Measurements from ENCODE around the gene LPP.

Gene LPP

DNA sequence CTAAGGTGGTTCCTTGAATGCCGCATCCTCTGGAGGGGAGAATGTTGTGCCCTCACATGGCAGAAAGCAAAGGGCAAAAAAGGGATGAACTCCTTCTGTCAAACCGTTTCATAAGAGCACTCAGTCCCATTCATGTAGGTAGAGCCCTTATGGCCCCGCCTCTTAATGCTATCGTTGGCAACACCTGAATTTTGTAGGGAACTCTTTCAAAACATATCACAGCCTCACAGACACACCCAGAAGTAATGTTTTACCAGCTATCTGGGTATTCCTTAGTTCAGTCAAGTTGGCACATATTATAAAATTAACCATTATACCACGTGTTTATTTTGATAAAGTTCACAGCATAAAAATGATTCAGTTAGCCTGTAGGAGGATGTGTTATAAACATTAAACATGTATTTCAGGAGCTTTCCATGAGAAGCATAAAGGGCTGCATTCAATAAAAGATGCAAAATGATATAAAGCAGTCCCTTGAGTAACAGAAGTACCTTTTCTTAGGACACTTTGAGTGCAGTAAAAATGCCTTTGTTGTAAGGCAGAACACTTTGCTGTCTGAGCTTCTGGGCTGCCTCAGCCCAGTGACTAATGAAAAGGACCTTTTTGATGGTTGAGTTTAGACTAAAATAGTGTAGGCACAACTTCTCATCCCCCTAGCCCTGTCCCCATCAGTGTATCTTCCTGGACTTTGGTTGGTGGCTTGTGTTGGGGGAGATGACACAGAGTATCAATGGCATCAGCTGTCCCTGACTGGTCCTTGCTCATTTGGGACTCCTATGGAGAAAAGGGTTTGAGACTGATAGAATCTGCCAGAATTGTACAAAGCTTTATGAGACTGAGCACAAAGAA, 754.3 kb downstream of the LPP start:
- Mint-ChIP-seq H3K4me3 (no peak overlapping the region), H3K9me3 (no peaks in the 10 kb centered on the region), H3K4me1 (ENCODE audit: low read depth in 2 of 2) (no peaks in the 10 kb centered on the region), H3K36me3 (ENCODE audit: insufficient read depth) (no peaks in the 10 kb centered on the region), H3K27ac (peak overlapping the region in 1 of 2 donors; percentile 58), H3K27me3 (no peaks in the 10 kb centered on the region)
- ATAC-seq (replicated peaks) (no peak), DNase-seq (no peak)

DNA sequence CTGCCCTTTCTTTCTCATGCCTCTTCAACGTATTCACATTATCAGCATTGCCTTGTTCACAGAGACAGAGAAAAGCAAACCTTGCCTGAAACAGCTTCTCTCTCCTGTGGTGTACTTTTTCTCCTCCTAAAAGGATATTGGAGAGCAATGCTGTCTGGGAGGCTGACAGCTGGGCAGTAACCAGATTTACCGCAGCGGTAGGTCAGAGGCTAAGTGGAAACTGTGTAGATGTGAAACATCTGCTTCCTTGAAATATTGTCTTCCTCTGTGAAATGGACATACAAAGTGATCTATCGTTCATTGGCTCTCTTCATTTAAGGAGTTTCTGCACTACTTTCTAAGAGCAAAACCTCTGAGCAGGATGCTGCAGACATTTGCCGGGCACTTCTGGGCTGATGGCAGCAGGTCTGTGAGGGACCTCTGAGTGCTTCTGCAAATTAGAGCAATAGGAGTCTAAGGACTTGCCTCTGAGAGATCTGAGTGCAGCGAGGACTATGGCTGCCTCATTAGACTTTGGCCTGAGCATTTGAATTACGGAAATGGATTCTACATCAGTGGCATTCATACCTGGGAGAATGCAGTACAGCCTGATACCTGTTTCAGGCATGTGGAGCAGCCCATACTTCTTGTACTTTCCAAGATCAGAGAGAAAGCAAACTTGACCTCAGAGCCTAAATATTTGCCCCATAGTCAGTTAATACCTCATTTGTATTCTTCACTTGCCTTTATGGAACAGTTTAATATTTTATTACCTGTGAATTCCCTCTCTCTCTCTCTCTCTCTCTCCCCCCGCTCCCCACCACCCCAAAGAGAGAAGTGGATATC, 757.3 kb downstream of the LPP start:
- ATAC-seq (replicated peaks), result no peak
- Mint-ChIP-seq H3K4me1 (ENCODE audit: low read depth in 2 of 2) (peaks cover 13 to 19% of the 10 kb centered on the region in 2 donors), H3K4me3 (no peak overlapping the region), H3K9me3 (no peaks in the 10 kb centered on the region), H3K36me3 (ENCODE audit: insufficient read depth) (no peaks in the 10 kb centered on the region), H3K27me3 (no peaks in the 10 kb centered on the region), H3K27ac (peak overlapping the region in 1 of 2 donors; percentile 47)
- no peak for DNase-seq

DNA sequence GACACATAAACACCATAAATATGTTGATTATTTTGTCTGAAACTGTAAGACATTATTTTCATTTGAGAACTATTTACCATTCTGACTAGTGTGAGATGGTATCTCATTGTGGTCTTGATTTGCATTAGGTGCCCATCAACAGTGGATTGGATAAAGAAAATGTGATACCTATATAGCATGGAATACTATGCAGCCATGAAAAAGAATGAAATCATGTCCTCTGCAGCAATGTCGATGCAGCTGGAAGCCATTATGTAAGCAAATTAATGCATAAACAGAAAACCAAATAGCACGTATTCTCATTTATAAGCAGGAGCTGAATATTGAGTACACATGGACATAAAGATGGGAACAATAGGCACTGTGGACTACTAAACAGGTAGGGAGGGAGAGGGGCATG, 759.1 kb downstream of the LPP start:
- Mint-ChIP-seq H3K27ac (no peak overlapping the region), H3K36me3 (ENCODE audit: insufficient read depth) (no peaks in the 10 kb centered on the region), H3K9me3 (no peaks in the 10 kb centered on the region), H3K4me3 (no peak overlapping the region), H3K27me3 (no peaks in the 10 kb centered on the region), H3K4me1 (ENCODE audit: low read depth in 2 of 2) (peaks cover 30 to 38% of the 10 kb centered on the region in 2 donors)
- no peak for ATAC-seq (replicated peaks)
- DNase-seq, result no peak

DNA sequence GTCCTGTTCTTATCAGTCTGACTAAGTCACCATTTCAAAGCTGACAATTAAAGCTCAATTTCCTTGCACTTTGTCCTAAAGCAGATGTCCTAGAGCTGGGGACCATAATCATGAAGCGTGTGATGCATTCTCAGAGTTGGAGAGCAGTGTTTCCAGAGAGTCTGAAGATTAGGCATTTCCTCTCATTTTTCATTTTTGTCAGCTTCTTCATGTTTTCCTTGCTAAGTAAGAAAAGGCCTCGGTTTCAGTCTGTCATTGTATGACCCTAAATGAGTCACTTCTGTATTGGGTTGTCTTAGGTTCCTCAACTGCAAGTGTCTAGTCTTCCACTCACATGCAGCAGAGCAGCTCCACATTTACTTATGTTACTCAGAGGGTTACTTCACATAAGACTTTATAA, 760.6 kb downstream of the LPP start:
- Mint-ChIP-seq H3K9me3 (no peaks in the 10 kb centered on the region), H3K4me1 (ENCODE audit: low read depth in 2 of 2) (peaks cover 31 to 39% of the 10 kb centered on the region in 2 donors), H3K27me3 (no peaks in the 10 kb centered on the region), H3K36me3 (ENCODE audit: insufficient read depth) (no peaks in the 10 kb centered on the region), H3K4me3 (no peak overlapping the region), H3K27ac (peak overlapping the region in 1 of 2 donors; percentile 81)
- ATAC-seq (replicated peaks) (no peak), DNase-seq (no peak)

DNA sequence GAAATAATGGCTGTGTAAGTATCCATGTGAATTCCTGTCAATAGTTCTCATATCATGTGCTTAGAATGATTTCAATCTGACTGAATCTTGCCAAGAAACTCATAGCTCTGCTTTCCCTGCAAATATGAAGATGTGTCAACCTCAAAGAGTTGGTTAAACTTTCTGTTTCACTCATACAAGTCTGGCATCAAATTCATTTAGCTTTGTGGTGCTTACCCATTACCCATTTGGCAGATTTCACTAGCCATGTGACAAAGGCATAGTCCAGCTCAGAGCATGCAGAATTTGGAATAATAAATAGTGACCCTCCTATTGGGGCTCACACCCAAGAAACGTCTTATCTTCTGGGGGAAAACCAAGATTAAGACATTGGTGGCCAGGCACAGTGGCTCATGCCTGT, 761.2 kb downstream of the LPP start:
- Mint-ChIP-seq H3K27me3 (no peaks in the 10 kb centered on the region), H3K4me1 (ENCODE audit: low read depth in 2 of 2) (peaks cover 31 to 39% of the 10 kb centered on the region in 2 donors), H3K27ac (peak overlapping the region in 1 of 2 donors; percentile 81), H3K9me3 (no peaks in the 10 kb centered on the region), H3K4me3 (no peak overlapping the region), H3K36me3 (ENCODE audit: insufficient read depth) (no peaks in the 10 kb centered on the region)
- peak; percentile 29 for ATAC-seq (replicated peaks)
- DNase-seq, result no peak

DNA sequence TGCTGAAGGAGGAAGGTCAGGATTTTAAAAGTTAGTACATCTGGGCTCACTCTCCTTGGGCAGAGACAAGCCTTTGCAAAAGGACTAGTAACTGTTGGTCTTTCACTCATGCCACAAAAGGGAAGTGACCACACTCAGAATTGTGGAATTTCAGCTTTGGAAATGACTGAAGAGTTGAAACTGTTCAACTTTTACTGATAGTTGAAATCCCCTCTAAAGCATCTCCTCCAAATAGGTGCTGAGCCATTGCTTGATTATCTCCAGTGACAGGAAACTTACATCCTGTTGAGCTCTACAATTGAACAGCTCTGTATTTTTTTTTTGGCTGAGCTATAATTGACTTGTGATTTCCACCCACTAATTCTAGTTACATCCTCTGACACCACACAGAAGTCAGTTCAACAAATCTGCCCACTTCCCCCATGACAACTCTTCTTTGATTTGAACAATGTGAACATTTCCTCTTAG, 763.0 kb downstream of the LPP start:
- H3K9me3 Mint-ChIP-seq, result no peaks in the 10 kb centered on the region
- peak overlapping the region; percentile 19 to 50 for H3K4me3 Mint-ChIP-seq
- peak in 1 of 3 experiments; percentile 3 for DNase-seq

DNA sequence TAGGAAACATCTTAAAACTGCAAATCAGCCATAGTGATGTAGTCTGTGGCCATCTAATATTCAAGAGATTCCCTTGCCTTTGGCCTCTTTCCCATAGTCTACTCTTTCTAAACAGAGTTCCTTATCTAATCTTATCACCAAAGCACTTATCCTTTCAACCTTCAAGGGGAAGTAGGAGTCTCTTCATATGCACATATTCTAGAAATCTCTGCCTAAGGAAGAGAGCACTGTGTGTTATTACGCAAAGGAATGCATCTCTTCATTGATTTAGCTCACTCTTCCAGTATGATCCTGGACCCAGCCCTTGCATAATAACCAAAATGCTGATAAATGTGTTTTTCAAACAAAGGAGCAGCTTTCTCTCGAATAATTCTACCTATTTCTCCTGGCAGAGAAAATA, 764.1 kb downstream of the LPP start:
- no peaks in the 10 kb centered on the region for H3K27me3 Mint-ChIP-seq
- H3K36me3 Mint-ChIP-seq (ENCODE audit: insufficient read depth), result peaks cover 3% of the 10 kb centered on the region
- no peaks in the 10 kb centered on the region for H3K9me3 Mint-ChIP-seq
- H3K4me3 Mint-ChIP-seq, result peak overlapping the region; percentile 13 to 19
- peaks cover 31 to 39% of the 10 kb centered on the region in 2 donors for H3K4me1 Mint-ChIP-seq (ENCODE audit: low read depth in 2 of 2)
- DNase-seq (no peak), ATAC-seq (replicated peaks) (no peak)
- H3K27ac Mint-ChIP-seq, result peak overlapping the region; percentile 18 to 52

More for the DNA sequence above, 763.0 kb downstream of the LPP start:
- no peaks in the 10 kb centered on the region for H3K27me3 Mint-ChIP-seq
- H3K36me3 Mint-ChIP-seq (ENCODE audit: insufficient read depth), result no peaks in the 10 kb centered on the region
- ATAC-seq (replicated peaks), result peak; percentile 87
- peaks cover 31 to 39% of the 10 kb centered on the region in 2 donors for H3K4me1 Mint-ChIP-seq (ENCODE audit: low read depth in 2 of 2)
- peak overlapping the region; percentile 18 to 52 for H3K27ac Mint-ChIP-seq

DNA sequence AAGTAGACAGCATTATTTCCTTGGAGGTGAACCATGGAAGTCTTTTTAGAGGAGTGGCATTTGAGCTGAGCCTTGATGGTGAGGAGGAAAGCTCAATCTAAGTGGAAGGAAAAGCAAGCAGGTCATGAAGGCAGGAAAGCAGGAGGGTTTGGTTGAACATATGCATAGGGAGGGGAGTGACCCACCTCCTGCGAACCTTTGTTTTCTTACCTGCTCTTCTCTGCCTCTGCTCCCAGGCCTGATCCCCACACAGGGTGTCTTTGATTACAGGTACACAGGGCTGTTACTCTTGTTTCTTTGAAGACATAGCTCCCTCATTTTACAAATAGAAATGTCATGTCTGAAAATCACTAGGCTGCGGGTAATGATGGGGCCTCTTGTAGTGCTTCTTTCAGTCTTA, 769.7 kb downstream of the LPP start:
- no peaks in the 10 kb centered on the region for H3K9me3 Mint-ChIP-seq
- no peak for DNase-seq
- H3K27ac Mint-ChIP-seq, result no peak overlapping the region
- H3K27me3 Mint-ChIP-seq, result peaks cover 0 to 7% of the 10 kb centered on the region in 2 donors
- ATAC-seq (replicated peaks), result no peak
- H3K4me3 Mint-ChIP-seq, result no peak overlapping the region
- H3K4me1 Mint-ChIP-seq (ENCODE audit: low read depth in 2 of 2), result no peaks in the 10 kb centered on the region
- H3K36me3 Mint-ChIP-seq (ENCODE audit: insufficient read depth), result peaks cover 3% of the 10 kb centered on the region

DNA sequence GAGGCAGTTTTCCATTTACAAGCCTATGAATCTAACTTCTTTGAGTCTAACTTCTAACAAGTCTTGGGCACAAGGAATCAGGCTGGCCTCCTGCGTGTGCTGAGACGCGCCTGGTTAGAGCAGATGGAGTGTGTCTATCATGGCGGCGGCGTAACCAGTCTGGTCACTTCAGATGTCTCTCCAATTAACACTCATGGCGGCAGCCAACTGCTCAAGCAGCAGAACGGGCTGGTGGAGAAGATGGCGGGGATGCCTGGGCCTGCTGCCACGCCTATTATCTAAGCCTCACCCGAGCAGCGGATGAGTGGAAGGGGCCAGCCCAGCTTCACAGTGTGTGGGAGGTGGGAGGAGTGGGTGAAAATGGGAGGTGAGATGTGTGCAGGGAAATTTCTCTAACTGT, 771.4 kb downstream of the LPP start:
- peaks cover 3% of the 10 kb centered on the region for H3K36me3 Mint-ChIP-seq (ENCODE audit: insufficient read depth)
- no peak overlapping the region for H3K27ac Mint-ChIP-seq
- peaks cover 0 to 7% of the 10 kb centered on the region in 2 donors for H3K27me3 Mint-ChIP-seq
- H3K9me3 Mint-ChIP-seq, result no peaks in the 10 kb centered on the region
- ATAC-seq (replicated peaks), result no peak
- DNase-seq, result no peak
- H3K4me3 Mint-ChIP-seq, result no peak overlapping the region
- no peaks in the 10 kb centered on the region for H3K4me1 Mint-ChIP-seq (ENCODE audit: low read depth in 2 of 2)

DNA sequence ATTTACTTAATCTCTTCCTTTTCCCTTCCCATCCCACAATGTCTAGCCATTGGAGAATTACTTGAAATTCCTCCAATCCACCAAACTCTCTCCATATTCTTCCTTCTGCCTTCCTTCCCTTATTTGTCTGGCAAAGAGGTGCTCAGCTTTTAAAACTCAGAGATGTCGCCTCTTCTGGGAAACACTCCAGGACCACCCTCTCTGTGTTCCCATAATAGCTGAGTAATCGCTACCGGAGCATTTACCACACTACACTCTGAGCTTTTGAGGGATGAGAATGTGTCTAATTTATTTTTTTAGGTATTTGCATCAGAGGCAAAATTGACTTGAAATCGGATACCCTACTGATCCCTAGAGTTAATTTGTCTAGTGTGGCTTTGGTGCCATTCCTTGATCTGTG, 772.2 kb downstream of the LPP start:
- Mint-ChIP-seq H3K27me3 (peaks cover 0 to 7% of the 10 kb centered on the region in 2 donors), H3K4me1 (ENCODE audit: low read depth in 2 of 2) (no peaks in the 10 kb centered on the region), H3K9me3 (no peaks in the 10 kb centered on the region), H3K4me3 (no peak overlapping the region), H3K27ac (no peak overlapping the region), H3K36me3 (ENCODE audit: insufficient read depth) (peaks cover 3% of the 10 kb centered on the region)
- DNase-seq (no peak), ATAC-seq (replicated peaks) (no peak)

DNA sequence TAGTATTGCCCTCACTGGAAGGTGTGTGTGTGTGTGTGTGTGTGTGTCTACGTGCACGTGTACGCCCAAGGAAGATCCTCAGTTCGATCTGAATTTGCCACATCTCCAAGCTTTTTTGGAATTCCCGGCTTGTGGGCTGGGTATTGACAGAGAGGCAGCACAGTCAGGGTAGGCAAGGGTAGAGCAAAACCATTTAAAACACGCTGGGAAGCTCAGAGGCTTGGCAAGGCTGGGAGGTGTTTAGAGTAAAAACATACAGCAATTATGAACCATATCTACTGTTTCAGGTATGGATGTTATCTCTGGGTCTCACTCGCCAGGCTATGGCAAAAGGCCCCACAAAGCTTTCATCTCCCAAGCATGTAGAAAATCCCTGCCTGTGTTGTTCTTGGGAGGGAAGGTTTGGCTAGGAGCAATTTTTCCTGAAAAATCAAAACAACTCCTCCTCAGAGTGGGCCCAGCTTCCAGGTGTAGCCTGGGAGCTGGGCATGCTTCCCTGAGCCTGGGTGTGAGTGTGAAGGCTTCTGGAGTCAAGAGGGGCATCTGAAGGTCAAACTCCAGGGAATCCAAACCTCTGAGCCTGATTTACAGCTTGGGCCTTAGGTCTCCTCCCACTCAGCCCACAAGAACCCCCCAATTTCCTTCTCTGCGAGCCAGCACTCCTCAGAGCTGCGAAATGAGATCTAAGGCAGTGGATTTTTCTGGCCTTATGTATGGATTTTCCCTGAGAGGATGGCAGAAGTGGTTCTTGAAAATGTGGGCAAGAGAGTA, 773.0 kb downstream of the LPP start:
- Mint-ChIP-seq H3K27ac (no peak overlapping the region), H3K4me3 (no peak overlapping the region), H3K9me3 (no peaks in the 10 kb centered on the region), H3K4me1 (ENCODE audit: low read depth in 2 of 2) (no peaks in the 10 kb centered on the region), H3K27me3 (peaks cover 0 to 7% of the 10 kb centered on the region in 2 donors), H3K36me3 (ENCODE audit: insufficient read depth) (peaks cover 3% of the 10 kb centered on the region)
- ATAC-seq (replicated peaks) (no peak), DNase-seq (no peak)

DNA sequence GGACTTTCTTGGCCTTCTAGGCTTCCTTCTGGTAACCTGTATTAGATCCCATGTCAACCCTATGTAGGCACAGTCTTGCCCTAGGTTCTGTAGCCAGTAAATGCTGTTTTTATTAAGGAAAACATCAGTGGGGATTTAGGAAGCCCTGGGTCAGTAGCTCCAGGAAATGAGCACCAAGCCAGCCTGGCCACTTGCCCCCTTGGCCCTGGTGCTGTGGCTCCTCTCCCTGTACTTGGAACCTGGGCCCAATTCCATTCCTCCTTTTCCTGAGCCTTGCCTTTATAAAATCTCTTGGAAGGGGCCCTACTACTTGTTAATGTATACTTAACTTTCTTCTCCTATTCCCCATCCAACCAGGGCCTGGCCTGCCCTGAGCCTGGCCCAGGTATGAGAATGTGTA, 774.0 kb downstream of the LPP start:
- Mint-ChIP-seq H3K4me3 (no peak overlapping the region), H3K4me1 (ENCODE audit: low read depth in 2 of 2) (no peaks in the 10 kb centered on the region), H3K36me3 (ENCODE audit: insufficient read depth) (peaks cover 1% of the 10 kb centered on the region), H3K27ac (peak overlapping the region in 1 of 2 donors; percentile 15), H3K27me3 (peaks cover 0 to 7% of the 10 kb centered on the region in 2 donors), H3K9me3 (no peaks in the 10 kb centered on the region)
- ATAC-seq (replicated peaks) (no peak), DNase-seq (no peak)

DNA sequence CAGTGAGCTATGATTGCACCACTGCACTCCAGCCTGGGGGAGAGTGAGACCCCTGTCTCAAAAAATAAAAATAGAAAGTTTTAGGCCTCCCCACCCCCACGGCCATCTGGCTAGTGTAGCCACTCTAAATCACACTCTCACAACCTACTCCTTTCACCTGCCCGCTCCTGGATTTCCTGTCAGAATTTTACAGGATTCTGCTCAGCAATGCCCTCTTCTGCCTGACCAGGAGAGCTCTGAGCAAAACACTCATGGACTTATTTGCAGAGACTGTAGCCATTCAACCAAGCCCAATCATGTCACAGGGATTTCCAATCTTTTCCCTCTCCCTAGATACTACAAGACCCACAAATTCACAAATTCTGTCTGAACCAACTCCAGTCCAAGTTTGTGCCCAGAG, 775.2 kb downstream of the LPP start:
- H3K9me3 Mint-ChIP-seq, result no peaks in the 10 kb centered on the region
- no peak overlapping the region for H3K4me3 Mint-ChIP-seq
- DNase-seq, result no peak
- H3K27me3 Mint-ChIP-seq, result peaks cover 0 to 4% of the 10 kb centered on the region in 2 donors
- H3K36me3 Mint-ChIP-seq (ENCODE audit: insufficient read depth), result no peaks in the 10 kb centered on the region
- no peak overlapping the region for H3K27ac Mint-ChIP-seq
- ATAC-seq (replicated peaks), result no peak
- no peaks in the 10 kb centered on the region for H3K4me1 Mint-ChIP-seq (ENCODE audit: low read depth in 2 of 2)
